Measurements from ENCODE around the gene TAB2. TPM values are rescaled to one million over a fixed set of nuclear protein-coding genes. Genes with fewer than 3 reads are reported as not detected.

Gene TAB2

Small RNAs within 50 kb of the gene (small RNA-seq; reads per million reads assigned to genes)
- not detected for gene RN7SL234P (ENCODE audit: low read depth)
